ENCODE results near the gene PROCA1. TPM values are rescaled to one million over a fixed set of nuclear protein-coding genes. Genes with fewer than 3 reads are reported as not detected.
"Not testable (repeated sequence)": the region's sequence is repeated elsewhere in the genome, so short reads cannot be mapped to it uniquely, and the experiment has no call there.

Gene PROCA1
- total RNA-seq, 2 experiments from 2014 or later = 4.0 to 4.5 TPM

GRCh38 chr17:28743243-28744103 lies 31.8 kb upstream of the PROCA1 start, which contains the start of gene TRAF4:
Gene TRAF4, plus strand, starts transcription at chr17:28744011. Its CDS starts 102 bp downstream, at chr17:28744113.
- peaks cover 42% of the 10 kb centered on the region for H3K4me1 Mint-ChIP-seq
- ChIA-PET POLR2A (interaction anchor here (0.6 to 9.6 kb wide), 3 partner anchors 17 to 82 kb away, joined by 3 to 111 read pairs (median 4); partner anchors contain the start of genes NEK8, SDF2, SUPT6H and TLCD1), CTCF (interaction anchor here (0.6 to 11.0 kb wide), 5 partner anchors 8 to 874 kb away, joined by 3 to 294 read pairs (median 6); partner anchors contain the start of genes NEK8, PHF12 and TLCD1)
- H3K27me3 Mint-ChIP-seq = no peaks in the 10 kb centered on the region
- peak within 1 kb of the TSS; percentile 87 for H3K4me3 Mint-ChIP-seq
- H3K9me3 Mint-ChIP-seq (ENCODE audit: low read depth) = peaks cover 2% of the 10 kb centered on the region
- peak within 1 kb of the TSS; percentile 92 for H3K27ac Mint-ChIP-seq
- H3K36me3 Mint-ChIP-seq (ENCODE audit: low read depth) = peaks cover 38% of the 10 kb centered on the region
- peak; percentile 89 for DNase-seq
- intact Hi-C loops (cut with DNase I, micrococcal nuclease) = loop anchor here (1.0 to 5.0 kb wide), 4 partner anchors 15 to 824 kb away; partner anchors contain the start of genes NEK8 (in 2 of the 2), PHF12 (in 2 of the 2), ABHD15 (in 1 of the 2) and TP53I13 (in 1 of the 2)
- peak; percentile 91 for ATAC-seq

GRCh38 chr17:28741358-28742349 lies 30.0 kb upstream of the PROCA1 start:
- ChIA-PET CTCF (interaction anchor here (1.0 to 2.6 kb wide), 3 partner anchors 8 to 22 kb away, joined by 3 to 9 read pairs (median 3); no protein-coding TSS in a partner anchor), POLR2A (interaction anchor here (0.7 to 1.5 kb wide), 4 partner anchors 11 to 154 kb away, joined by 3 to 5 read pairs (median 4); no protein-coding TSS in a partner anchor)
- Mint-ChIP-seq H3K4me1 (peaks cover 34% of the 10 kb centered on the region), H3K36me3 (ENCODE audit: low read depth) (peaks cover 27% of the 10 kb centered on the region), H3K9me3 (ENCODE audit: low read depth) (peaks cover 2% of the 10 kb centered on the region), H3K27ac (peak overlapping the region; percentile 19), H3K4me3 (no peak overlapping the region), H3K27me3 (no peaks in the 10 kb centered on the region)
- intact Hi-C loops (cut with DNase I, micrococcal nuclease) = loop anchor here (5.0 kb wide), 2 partner anchors 211 to 826 kb away; partner anchors contain the start of genes PHF12 (in 2 of the 2), ABHD15 (in 1 of the 2) and TP53I13 (in 1 of the 2)
- ATAC-seq = no peak
- no peak for DNase-seq

- POLR2A ChIA-PET = interaction anchor here (0.7 to 1.5 kb wide), 3 partner anchors 12 to 141 kb away, joined by 3 to 5 read pairs (median 4); partner anchors contain the start of gene NEK8
- CTCF ChIA-PET = interaction anchor here (0.8 to 1.1 kb wide), 4 partner anchors 9 to 69 kb away, joined by 3 to 5 read pairs (median 3); no protein-coding TSS in a partner anchor
- ATAC-seq (no peak), DNase-seq (no peak)
- Mint-ChIP-seq H3K27me3 (no peaks in the 10 kb centered on the region), H3K9me3 (ENCODE audit: low read depth) (peaks cover 2% of the 10 kb centered on the region), H3K27ac (no peak overlapping the region), H3K4me1 (peaks cover 28% of the 10 kb centered on the region), H3K36me3 (ENCODE audit: low read depth) (peaks cover 22% of the 10 kb centered on the region), H3K4me3 (no peak overlapping the region)
- intact Hi-C loops (cut with DNase I, micrococcal nuclease) = loop anchor here (5.0 kb wide), 2 partner anchors 212 to 827 kb away; partner anchors contain the start of genes PHF12 (in 2 of the 2), ABHD15 (in 1 of the 2) and TP53I13 (in 1 of the 2)
Observed at GRCh38 chr17:28740406-28741357, 29.0 kb upstream of the PROCA1 start.

DNA sequence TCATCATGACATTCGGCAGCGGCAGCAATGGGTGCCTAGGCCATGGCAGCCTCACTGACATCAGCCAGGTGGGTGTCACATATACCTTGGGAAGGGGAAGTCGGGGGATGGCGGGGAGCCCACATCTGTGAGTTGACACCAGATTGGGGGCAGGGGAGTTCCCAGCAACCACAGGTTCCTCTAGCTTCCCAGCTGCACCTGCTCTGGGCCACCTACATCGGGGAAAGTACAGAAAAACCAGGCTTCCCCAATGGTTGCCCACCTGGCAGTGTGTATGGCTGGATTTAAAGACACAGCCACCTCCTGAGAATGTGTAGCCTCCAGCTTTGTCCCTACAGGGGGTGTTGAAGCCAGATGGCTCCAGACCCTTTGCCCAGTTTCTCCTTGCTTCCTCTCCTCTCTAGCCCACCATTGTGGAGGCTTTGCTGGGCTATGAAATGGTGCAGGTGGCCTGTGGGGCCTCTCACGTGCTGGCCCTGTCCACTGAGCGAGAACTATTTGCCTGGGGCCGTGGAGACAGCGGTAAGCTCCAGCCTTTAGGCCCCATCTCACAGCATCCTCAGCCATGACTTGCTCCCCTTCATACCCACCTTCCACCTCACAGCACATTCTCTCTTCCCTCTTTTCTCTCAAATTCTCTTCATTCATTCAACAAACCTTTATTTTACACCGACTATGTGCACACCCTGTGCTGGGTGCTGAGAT lies 27.1 kb upstream of the PROCA1 start:
- intact Hi-C loops (cut with DNase I, micrococcal nuclease) = no loop called here
- POLR2A ChIA-PET = interaction anchor here (0.8 kb wide), 1 partner anchor 10 kb away, joined by 4 read pairs; the partner anchor contains the start of gene NEK8
- ATAC-seq (peak; percentile 51), DNase-seq (peak; percentile 68)
- Mint-ChIP-seq H3K36me3 (ENCODE audit: low read depth) (peaks cover 9% of the 10 kb centered on the region), H3K9me3 (ENCODE audit: low read depth) (peaks cover 2% of the 10 kb centered on the region), H3K27ac (peak overlapping the region; percentile 85), H3K27me3 (no peaks in the 10 kb centered on the region), H3K4me1 (peaks cover 28% of the 10 kb centered on the region), H3K4me3 (peak overlapping the region; percentile 10)
- CTCF ChIA-PET = interaction anchor here (0.7 to 1.0 kb wide), 2 partner anchors 11 to 92 kb away, joined by 3 read pairs; no protein-coding TSS in a partner anchor

DNA sequence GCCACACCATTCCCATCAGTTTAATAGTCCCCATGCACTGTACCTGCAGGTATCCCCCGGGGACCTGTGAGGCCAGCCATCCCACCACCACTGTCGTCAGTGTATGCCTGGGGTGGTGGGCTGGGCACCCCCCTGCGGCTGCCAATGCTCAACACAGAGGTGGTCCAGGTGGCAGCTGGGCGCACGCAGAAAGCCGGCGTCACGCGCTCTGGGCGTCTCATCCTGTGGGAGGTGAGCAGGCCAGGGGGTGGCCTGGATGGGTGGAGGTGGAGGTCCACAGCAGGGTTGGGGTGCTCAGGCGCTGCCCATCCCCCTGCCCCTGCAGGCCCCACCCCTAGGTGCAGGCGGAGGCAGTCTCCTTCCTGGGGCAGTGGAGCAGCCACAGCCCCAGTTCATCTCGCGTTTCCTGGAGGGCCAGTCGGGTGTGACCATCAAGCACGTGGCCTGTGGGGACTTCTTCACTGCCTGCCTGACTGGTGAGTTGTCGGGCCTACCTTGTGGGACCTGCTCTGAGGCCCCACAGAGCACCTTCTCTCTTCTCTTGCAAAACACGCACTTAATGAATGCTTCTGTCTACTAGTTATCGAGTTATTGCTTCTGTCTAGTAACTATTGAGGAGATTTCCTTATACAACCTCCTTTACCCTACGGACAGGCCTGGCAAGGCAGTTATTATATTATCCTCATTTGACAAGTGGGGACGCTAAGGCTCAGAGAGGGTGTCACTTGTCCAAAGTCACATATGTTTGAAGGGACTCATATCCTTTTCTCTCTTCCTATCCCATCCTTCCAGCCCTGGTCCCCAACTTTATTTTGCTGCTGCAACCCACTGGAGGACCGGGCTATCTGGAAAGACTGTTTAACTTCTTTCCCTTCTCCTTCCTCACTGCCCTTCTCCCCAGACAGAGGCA lies 26.3 kb upstream of the PROCA1 start:
- Mint-ChIP-seq H3K9me3 (ENCODE audit: low read depth) (peaks cover 2% of the 10 kb centered on the region), H3K27me3 (no peaks in the 10 kb centered on the region), H3K4me1 (peaks cover 27% of the 10 kb centered on the region), H3K4me3 (peak overlapping the region; percentile 2), H3K36me3 (ENCODE audit: low read depth) (peaks cover 9% of the 10 kb centered on the region), H3K27ac (peak overlapping the region; percentile 85)
- POLR2A ChIA-PET = no interaction called here
- DNase-seq = no peak
- ATAC-seq = no peak
- CTCF ChIA-PET = interaction anchor here (0.7 to 1.3 kb wide), 2 partner anchors 11 to 92 kb away, joined by 3 to 4 read pairs; no protein-coding TSS in a partner anchor
- intact Hi-C loops (cut with DNase I, micrococcal nuclease) = no loop called here

DNA sequence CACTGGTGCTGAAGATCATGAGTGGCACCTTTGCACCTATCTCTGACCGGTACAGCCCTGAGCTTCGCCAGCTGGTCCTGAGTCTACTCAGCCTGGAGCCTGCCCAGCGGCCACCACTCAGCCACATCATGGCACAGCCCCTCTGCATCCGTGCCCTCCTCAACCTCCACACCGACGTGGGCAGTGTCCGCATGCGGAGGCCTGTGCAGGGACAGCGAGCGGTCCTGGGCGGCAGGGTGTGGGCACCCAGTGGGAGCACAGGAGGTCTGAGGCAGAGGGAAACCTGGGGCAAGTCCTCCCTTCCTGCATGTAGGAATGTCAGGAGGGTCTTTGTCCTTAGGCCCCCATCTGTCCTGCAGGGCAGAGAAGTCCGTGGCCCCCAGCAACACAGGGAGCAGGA lies 25.6 kb upstream of the PROCA1 start:
- no peak for DNase-seq
- H3K36me3 Mint-ChIP-seq (ENCODE audit: low read depth) = peaks cover 9% of the 10 kb centered on the region
- intact Hi-C loops (cut with DNase I, micrococcal nuclease) = no loop called here
- no peak overlapping the region for H3K4me3 Mint-ChIP-seq
- ChIA-PET POLR2A (interaction anchor here (0.6 kb wide), 1 partner anchor 26 kb away, joined by 3 read pairs; no protein-coding TSS in a partner anchor), CTCF (interaction anchor here (1.3 kb wide), 1 partner anchor 10 kb away, joined by 4 read pairs; no protein-coding TSS in a partner anchor)
- no peak for ATAC-seq
- no peaks in the 10 kb centered on the region for H3K27me3 Mint-ChIP-seq
- peaks cover 26% of the 10 kb centered on the region for H3K4me1 Mint-ChIP-seq
- H3K27ac Mint-ChIP-seq = no peak overlapping the region
- peaks cover 2% of the 10 kb centered on the region for H3K9me3 Mint-ChIP-seq (ENCODE audit: low read depth)

DNA sequence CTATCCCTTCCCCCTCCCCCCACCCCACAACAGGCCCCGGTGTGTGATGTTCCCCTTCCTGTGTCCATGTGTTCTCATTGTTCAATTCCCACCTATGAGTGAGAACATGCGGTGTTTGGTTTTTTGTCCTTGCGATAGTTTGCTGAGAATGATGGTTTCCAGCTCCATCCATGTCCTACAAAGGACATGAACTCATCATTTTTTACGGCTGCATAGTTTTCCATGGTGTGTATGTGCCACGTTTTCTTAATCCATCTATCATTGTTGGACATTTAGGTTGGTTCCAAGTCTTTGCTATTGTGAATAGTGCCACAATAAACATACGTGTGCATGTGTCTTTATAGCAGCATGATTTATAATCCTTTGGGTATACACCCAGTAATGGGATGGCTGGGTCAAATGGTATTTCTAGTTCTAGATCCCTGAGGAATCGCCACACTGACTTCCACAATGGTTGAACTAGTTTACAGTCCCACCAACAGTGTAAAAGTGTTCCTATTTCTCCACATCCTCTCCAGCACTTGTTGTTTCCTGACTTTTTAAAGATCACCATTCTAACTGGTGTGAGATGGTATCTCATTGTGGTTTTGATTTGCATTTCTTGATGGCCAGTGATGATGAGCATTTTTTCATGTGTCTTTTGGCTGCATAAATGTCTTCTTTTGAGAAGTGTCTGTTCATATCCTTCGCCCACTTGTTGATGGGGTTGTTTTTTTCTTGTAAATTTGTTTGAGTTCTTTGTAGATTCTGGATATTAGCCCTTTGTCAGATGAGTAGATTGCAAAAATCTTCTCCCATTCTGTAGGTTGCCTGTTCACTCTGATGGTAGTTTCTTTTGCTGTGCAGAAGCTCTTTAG lies 24.5 kb upstream of the PROCA1 start:
- CTCF ChIA-PET = interaction anchor here (1.2 to 1.5 kb wide), 4 partner anchors 9 to 28 kb away, joined by 4 to 10 read pairs (median 5); partner anchors contain the start of gene TLCD1
- H3K4me3 Mint-ChIP-seq; intact Hi-C loops (cut with DNase I, micrococcal nuclease); H3K36me3 Mint-ChIP-seq (ENCODE audit: low read depth); ATAC-seq; H3K27ac Mint-ChIP-seq; POLR2A ChIA-PET; H3K27me3 Mint-ChIP-seq; H3K9me3 Mint-ChIP-seq (ENCODE audit: low read depth); DNase-seq: not testable (repeated sequence)
- H3K4me1 Mint-ChIP-seq = peaks cover 22% of the 10 kb centered on the region

GRCh38 chr17:28735242-28735722 lies 23.6 kb upstream of the PROCA1 start:
- H3K27ac Mint-ChIP-seq = no peak overlapping the region
- POLR2A ChIA-PET = no interaction called here
- intact Hi-C loops (cut with DNase I, micrococcal nuclease) = no loop called here
- H3K4me1 Mint-ChIP-seq = peaks cover 21% of the 10 kb centered on the region
- DNase-seq (no peak), ATAC-seq (no peak)
- CTCF ChIA-PET = interaction anchor here (1.2 to 1.5 kb wide), 4 partner anchors 9 to 29 kb away, joined by 4 to 10 read pairs (median 5); partner anchors contain the start of gene TLCD1
- H3K9me3 Mint-ChIP-seq (ENCODE audit: low read depth) = peaks cover 2% of the 10 kb centered on the region
- no peak overlapping the region for H3K4me3 Mint-ChIP-seq
- no peaks in the 10 kb centered on the region for H3K27me3 Mint-ChIP-seq
- peaks cover 9% of the 10 kb centered on the region for H3K36me3 Mint-ChIP-seq (ENCODE audit: low read depth)

All from activated CD4-positive, alpha-beta T cell treated with anti-CD3 and anti-CD28 coated beads for 36 hours (primary cell).